Activated gamma-delta T cell treated with anti-CD3 and anti-CD28 coated beads, Interleukin-2, amount 50 U/mL, for 16 hours (primary cell): ENCODE measurements around the gene CMTM5.

Source experiments
- DNase-seq: peaks from one replicate; pipeline ENCODE4 v3.0.0-alpha.2; 2020; ENCODE audit warnings: low read depth

Gene CMTM5

DNA sequence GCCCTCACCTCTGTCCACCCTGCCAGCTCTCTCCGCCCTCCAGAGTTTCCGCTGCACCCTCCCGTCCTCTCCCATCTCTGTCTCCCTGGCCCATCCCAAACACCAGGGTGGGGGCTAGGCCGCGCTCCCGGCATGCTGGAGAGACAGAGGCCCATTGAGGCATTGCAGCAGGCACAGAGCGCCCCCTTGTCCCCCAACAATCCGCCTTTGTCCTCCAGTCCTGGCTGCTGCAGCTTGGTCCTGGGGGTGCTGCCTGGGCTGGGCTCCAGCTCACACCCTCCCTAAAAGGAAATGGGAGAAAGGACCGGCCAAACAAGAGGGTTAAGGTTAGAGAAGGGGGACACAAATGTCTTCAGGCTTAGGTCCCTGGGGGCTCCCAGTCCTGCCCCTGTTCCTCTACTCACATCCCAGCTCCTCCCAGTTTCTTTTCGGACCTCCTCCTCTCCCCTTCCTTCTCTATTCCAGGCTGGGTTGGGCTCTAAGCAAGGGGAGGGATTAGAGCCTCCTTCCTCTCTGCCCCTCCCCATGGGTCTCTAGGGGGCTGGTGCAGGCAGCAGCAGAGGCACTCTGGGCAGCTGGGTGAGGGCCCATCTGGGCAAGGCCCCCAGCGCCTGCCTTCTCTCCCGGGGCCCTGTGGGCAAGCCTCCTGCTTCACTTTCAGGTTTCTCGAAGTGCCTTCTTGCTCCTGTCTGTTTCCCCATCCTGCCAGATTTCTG, at the start of gene CMTM5:
CMTM5 (plus strand) TSS at position 565 of the 716 bp plus-strand sequence. CDS start 206 bp downstream, outside the sequence.
- no peak for DNase-seq

GRCh38 chr14:23327947-23328744, 48.7 kb upstream of the CMTM5 start:
- DNase-seq, result peak; percentile 54

GRCh38 chr14:23335623-23336022, 41.2 kb upstream of the CMTM5 start:
- no peak for DNase-seq

DNA sequence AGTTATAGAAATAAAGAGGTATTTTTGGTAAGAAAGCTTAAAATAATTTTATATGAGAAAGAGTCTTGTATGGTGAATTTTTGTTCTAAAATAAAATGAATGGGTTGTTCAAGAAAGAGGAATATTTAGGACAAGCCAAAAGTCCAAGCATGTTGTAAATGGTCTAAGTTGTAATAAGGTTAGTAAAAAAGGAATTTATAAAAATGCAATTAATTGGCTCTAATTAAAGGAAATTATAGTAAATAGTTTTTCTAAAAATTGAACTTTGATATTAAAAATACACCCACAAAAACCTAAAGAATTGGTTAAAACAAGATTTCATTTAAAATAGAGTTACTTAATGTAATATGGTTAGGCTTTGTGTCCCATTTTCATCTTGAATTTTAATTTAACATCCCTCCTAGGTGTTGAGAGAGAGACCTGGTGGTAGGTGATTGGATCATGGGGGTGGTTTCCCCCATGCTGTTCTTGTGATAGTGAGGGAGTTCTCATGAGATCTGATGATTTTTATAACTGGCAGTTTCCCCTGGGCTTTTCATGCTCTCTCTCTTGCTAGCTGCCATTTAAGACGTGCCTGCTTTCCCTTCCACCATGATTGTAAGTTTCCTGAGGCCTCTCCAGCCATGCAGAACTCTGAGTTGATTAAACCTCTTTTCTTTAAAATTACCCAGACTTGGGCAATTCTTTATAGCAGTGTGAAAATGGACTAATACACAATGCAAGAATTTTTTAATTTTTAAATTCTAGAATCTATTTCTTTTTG, 37.2 kb upstream of the CMTM5 start:
- DNase-seq, result no peak

- DNase-seq, result no peak
Observed at GRCh38 chr14:23344481-23344880, 32.4 kb upstream of the CMTM5 start.

- no peak for DNase-seq
Observed at GRCh38 chr14:23345987-23346692, 30.7 kb upstream of the CMTM5 start.

DNA sequence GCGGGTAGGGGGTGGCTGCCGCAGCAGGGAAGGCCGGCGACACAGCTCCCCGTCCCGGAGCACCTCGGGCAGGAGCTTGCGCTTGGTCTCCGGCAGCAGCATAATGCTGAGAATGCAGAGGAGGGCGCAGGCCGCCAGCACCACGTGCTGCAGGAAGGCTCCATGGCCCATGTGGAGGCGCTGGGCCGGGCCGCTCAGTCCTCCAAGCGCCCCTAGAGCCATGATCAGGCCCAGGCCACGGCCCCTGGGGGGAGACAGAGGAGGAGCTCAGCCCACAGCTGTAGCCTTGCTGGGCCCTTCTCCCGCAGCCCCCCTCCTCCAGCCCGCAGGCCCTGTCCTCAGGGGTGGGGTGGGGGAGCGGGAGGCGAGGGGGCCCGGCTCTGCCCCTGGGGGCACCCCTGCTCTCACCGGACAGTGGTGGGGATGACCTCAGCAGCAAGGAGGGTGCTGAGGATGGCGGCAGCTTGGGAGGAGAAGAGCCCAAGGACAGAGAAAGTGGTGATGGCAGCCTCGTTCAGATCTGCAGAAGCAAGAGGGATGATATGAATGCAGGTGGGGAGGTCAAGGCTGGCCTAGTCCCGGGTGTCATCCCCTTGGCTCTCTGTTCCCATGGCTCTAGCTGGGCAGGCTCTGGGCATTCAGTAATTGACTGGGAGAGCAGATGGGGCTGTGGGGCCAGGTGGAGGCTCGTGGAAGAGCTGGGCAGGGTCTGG, 30.0 kb upstream of the CMTM5 start:
- no peak for DNase-seq

DNA sequence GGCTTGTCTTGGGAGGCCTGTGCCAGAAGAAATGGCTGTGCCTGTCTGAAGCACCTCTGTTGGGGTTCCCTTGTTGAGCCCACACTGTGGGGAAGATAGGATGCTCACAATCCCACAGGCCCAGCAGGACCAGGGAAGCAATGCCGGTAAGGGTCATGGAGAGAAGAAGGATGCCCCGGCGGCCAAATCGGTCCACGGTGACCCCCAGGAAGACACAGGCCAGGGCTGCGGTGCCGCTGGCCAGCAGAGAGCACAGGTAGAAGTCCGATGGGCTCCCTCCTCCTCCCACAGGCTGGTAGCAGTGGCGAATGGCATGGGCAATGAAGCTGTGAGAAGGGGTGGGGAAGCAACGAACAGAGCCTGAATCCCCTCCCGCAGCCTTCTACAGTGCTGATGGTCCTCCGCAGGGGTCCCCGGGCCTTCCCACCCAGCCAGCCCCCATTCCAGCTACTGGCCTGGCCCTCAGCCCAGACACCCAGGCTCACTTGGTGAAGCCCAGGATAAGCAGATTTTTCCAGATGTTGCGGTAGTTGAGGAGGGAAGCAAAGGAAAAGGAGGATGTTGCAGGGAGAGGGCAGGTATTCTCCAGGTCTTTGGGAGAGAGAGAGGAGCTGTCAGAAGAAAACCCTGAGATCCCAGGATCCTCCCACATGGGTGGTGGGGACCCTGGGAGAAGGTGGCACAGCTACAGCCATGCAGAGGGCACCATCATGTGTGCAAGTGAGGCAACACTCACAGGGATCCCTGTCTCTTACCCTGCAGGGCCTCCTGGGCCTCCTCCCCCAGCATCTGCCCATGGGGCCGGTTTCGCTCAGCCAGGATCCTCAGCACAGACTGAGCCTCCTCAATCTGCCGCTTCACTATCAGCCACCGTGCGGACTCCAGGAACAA, 29.2 kb upstream of the CMTM5 start:
- DNase-seq, result no peak

- no peak for DNase-seq
Observed at GRCh38 chr14:23348297-23348655, 28.6 kb upstream of the CMTM5 start.

DNA sequence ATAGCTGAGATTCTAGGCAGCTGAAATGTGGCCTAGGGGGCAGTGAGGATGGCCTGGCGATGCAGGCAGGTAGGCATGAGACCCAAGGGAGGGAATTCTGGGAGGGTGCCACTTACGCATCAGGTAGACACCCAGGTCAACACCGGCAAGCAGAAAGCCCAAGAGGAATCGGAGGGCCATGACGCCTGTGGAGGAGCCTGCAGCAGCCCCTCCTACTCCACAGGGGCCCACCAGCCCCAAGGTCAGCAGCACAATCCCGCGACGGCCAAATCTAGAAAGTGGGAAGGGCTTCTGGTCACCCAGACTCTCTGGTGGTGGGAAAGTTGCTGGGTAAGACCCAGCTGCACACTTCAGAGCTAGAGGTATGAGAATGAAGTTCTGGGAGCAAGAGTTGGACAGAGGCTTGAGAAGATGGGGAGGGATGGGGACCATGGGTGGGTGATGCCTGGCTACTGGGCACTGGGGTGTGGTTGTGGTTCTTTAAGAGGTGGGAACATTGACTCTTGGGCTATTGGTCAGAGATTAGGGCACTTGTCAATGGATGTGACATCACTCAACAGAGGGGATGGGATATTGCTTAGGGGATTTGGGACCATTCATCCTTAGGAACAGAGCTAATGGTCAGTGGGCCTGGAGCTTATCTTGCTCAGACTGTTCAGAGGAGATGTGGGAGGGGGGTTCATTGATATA, 27.5 kb upstream of the CMTM5 start:
- no peak for DNase-seq

DNA sequence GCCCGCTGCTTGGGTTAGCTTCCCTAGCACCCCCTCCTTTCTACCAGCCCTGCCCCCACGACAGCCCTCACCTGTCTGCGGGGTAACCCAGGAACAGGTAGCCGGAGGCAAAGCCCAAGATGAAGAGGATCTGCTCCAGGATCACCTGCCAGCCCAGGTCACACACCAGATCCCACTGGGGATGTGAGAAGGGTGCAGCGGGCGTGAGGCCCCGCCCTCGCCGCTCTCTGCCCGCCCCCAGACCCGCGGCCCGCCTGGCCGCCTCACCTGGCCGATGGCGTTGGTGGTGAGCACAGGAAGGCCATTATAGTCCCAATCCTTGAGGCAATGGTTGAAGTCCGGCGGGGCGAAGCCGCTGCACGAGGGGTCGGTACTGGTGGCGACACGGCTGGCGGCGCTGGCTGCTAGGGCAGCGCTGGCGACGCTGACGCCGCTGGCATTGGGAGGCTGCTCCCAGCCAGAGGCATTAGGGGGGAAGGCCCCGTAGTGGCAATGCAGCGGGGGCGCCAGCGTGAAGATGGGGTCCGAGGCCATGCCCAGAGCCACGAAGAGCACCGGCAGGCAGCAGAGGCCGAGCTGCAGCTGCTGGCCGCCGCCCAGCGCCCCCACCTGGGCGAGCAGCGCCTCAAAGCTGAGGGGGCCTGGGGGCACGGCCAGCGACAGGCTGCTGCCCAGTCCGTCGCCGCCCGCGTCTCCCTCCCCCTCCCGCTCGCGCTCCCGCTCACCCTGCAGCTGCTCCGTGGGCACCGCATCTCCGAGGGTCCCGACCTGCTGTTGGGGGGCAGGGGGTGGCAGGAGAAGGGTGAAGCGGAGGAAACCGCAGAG, 25.0 kb upstream of the CMTM5 start:
- no peak for DNase-seq

GRCh38 chr14:23352506-23353432, 24.1 kb upstream of the CMTM5 start, which contains the start of gene SLC22A17:
TSS of gene SLC22A17 (minus strand) at chr14:23352887.
- DNase-seq, result peak; percentile 14

- DNase-seq, result no peak
Observed at GRCh38 chr14:23353433-23353780, 23.4 kb upstream of the CMTM5 start.

DNA sequence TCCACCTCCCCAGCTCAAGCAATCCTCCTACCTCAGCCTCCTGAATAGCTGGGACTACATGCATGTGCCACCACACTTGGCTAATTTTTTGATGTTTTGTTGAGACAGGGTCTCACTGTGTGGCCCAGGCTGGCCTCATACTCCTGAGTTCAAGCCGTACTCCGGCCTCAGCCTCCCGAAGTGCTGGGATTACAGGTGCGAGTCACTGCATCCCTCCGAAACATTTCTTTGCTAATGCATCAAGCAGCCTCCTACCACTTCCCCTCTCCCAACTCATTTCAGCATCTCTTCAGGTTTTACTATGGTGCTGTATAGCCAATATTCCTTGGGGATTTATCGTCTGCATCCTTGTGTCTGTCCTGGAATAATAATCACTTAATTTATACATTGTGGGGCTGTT, 21.9 kb upstream of the CMTM5 start:
- no peak for DNase-seq

DNA sequence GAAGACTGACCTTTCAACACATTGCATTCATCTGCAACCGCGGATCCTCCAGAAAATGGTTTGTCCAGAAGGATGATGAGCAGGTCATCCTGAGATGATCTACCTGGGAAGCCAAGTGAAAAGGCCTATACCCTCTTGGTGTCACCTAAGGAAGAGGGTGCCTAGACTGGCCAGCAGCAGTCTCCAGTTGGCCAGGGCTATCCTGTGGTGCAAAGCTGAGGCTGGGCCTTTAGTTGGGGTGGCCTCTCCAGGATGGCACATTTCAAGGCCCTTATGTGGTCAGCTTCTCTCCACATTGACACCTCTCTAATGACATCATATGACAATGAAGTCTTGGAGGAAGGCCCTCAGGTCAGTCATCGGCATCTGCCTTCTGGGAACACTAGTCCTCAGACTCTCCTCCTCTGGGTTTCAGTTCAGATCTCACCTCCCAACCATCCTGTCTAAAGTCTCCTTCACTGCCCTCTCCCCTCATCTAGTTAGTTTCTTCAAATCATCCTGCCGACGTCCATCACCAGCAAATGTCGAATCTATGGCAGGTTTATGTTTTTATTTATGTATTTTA, 20.9 kb upstream of the CMTM5 start:
- no peak for DNase-seq

DNA sequence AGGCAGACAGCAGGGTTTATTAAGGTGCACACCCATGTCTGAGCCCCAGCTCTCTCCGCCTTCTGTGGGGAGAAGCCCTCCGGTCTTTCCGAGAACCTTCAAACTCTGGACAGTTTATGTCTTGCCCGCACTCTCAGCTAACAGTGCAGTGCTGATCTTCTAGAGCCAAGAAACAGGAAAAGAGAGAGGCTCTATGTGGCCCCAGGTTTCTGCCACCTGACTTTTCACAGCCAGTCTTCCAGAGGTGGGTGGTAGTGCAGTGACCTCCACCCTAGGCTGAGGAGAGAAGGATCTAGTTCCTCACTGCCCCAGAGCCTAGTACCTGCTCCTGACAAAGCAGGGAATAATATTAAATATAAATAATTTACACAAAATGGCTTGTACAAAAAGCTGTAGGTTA, 20.2 kb upstream of the CMTM5 start:
- no peak for DNase-seq

GRCh38 chr14:23357261-23357660, 19.6 kb upstream of the CMTM5 start:
- DNase-seq, result no peak

DNA sequence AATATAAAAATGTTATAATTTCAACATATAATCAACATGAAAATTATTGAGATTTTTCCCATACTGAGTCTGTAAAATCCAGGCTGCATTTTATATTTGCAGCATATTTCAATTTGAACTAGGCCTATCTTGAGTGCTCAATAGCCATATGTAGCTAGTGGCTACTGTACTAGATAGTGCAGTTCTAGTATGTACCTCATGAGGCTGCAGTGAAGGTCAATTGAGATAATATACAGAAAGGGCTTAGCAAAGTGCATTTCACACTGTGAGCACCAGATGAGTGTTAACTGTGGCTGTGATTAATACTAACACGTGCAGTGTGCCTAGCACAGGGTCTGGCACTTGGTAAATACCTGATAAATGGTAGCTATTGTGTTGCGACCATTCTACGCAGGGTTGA, 18.8 kb upstream of the CMTM5 start:
- DNase-seq, result no peak
